Type B pancreatic cell (in vitro differentiated cells): Measurements from ENCODE around the gene TNS4. TPM values are rescaled to one million over a fixed set of nuclear protein-coding genes. Genes with fewer than 3 reads are reported as not detected.

ENCODE experiments used
- DNase-seq: peaks from one replicate; pipeline ENCODE4 v3.0.0; 2021; ENCODE audit warnings: mixed read lengths; ENCODE audit not compliant: unreplicated experiment; ENCODE audit errors: extremely low spot score
- H3K27ac Mint-ChIP-seq: 2 replicates; pipeline ENCODE4 v1.8.0; 2021; ENCODE audit warnings: mild to moderate bottlenecking, mixed read lengths
- H3K27me3 Mint-ChIP-seq: 2 replicates; pipeline ENCODE4 v1.8.0; 2021; ENCODE audit warnings: mixed read lengths
- H3K36me3 Mint-ChIP-seq: 2 replicates; pipeline ENCODE4 v1.8.0; 2021; ENCODE audit warnings: mixed read lengths
- H3K4me1 Mint-ChIP-seq: one replicate; pipeline ENCODE4 v1.8.0; 2021; ENCODE audit warnings: mixed read lengths; ENCODE audit not compliant: unreplicated experiment
- H3K4me3 Mint-ChIP-seq: 2 replicates; pipeline ENCODE4 v1.8.0; 2021; ENCODE audit warnings: mild to moderate bottlenecking, mixed read lengths
- H3K9me3 Mint-ChIP-seq: 2 replicates; pipeline ENCODE4 v1.8.0; 2021; ENCODE audit warnings: mixed read lengths
- total RNA-seq: library from RNA; stranded (reverse); gene quantifications from 2 replicates; pipeline ENCODE4 v1.2.1, GENCODE V29; 2021; ENCODE audit warnings: low replicate concordance
- TF ChIP-seq, protein P1 (sequence below): fragments of 200-600 bp; sonication (generic); conservative IDR thresholded peaks from 2 replicates; pipeline ENCODE4 v1.5.0; 2021; ENCODE audit warnings: antibody characterized with exemption, mild to moderate bottlenecking

TNS4 gene
- total RNA-seq, 1 donor from 2014 or later, result 2.3 TPM

DNA sequence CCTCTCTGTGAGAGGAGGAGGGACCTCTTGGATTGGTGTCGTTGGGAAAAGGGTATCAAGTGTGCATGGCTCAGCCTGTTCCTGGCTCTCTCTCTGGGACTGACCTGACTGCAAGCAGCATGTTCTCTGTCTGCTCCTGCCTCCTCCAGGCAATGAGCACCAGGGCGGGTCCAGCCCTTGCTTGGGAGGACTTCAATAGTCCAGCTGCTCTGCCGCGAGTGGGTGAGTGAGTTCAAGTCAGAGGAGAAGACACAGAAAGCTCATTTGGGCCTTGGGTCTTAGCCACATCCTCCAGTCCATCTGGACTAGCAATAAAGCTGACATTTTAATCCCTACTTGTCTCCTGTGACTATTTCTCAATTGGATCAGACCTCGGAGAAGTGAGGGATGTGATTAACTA is 25.2 kb upstream of the TNS4 start:
- no peak for DNase-seq
- Mint-ChIP-seq H3K4me1 (peaks cover 5% of the 10 kb centered on the region), H3K4me3 (no peak overlapping the region), H3K36me3 (no peaks in the 10 kb centered on the region), H3K9me3 (peaks cover 9% of the 10 kb centered on the region), H3K27me3 (peaks cover 14% of the 10 kb centered on the region), H3K27ac (no peak overlapping the region)
- TF ChIP-seq, protein P1, sequence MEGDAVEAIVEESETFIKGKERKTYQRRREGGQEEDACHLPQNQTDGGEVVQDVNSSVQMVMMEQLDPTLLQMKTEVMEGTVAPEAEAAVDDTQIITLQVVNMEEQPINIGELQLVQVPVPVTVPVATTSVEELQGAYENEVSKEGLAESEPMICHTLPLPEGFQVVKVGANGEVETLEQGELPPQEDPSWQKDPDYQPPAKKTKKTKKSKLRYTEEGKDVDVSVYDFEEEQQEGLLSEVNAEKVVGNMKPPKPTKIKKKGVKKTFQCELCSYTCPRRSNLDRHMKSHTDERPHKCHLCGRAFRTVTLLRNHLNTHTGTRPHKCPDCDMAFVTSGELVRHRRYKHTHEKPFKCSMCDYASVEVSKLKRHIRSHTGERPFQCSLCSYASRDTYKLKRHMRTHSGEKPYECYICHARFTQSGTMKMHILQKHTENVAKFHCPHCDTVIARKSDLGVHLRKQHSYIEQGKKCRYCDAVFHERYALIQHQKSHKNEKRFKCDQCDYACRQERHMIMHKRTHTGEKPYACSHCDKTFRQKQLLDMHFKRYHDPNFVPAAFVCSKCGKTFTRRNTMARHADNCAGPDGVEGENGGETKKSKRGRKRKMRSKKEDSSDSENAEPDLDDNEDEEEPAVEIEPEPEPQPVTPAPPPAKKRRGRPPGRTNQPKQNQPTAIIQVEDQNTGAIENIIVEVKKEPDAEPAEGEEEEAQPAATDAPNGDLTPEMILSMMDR, result no peak

DNA sequence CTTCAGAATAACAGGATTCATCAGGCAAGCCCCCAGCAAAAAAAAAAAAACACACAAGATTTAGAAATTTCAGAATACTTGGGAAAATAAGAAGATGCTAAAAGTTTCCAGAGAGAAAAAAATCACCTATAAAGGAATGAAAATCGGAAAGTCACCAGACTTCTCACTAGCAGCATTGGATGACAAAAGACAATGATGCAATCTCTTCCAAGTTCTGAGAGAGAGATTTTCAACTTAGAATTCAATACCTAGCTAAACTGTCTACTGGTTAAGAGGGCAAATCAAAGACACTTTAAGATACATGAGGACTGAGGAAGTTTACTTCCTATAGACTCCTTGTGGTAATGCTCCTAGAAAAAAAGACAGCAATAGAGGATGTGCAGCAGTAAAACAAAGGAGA is 23.9 kb upstream of the TNS4 start:
- Mint-ChIP-seq H3K27me3 (peaks cover 17% of the 10 kb centered on the region), H3K4me3 (no peak overlapping the region), H3K4me1 (peaks cover 8% of the 10 kb centered on the region), H3K36me3 (no peaks in the 10 kb centered on the region), H3K9me3 (peaks cover 9% of the 10 kb centered on the region), H3K27ac (no peak overlapping the region)
- TF ChIP-seq, protein P1, result no peak
- DNase-seq, result no peak

DNA sequence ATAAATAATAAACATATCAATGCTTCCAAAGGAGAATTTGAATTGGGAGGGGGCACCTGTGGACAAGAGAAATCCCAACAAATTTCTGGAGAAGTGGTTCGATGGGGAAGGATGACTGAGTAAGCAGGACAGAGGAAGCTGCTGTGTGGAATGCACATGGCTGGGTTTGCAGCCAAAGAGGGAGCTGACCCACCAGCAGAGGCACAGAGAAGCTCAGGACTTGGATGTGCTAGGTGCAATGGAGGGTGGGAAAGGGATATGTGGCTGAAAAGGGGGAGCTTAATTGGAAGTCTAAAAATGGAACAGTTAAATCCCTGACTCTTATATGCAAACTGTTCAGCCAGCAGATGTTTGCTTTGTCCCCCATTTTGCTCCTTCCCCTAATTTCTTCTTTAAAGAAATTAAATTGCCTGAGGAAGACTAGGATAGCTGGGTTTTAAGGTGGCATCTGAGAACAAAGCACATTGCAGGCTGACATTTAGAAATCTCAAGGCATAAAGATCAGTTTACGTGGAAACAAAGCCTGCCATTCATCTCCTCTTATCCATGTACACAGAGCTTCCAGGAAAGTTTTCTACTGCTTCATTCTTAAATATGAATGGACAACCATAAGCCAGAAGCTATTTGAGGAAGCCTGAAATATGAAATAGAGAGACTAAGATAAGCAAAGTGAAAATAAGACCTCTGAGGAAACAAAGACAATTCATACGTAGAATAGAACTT is 23.0 kb upstream of the TNS4 start:
- peaks cover 8% of the 10 kb centered on the region for H3K4me1 Mint-ChIP-seq
- DNase-seq, result no peak
- no peak overlapping the region for H3K27ac Mint-ChIP-seq
- peaks cover 17% of the 10 kb centered on the region for H3K27me3 Mint-ChIP-seq
- TF ChIP-seq, protein P1, result no peak
- peaks cover 9% of the 10 kb centered on the region for H3K9me3 Mint-ChIP-seq
- no peak overlapping the region for H3K4me3 Mint-ChIP-seq
- H3K36me3 Mint-ChIP-seq, result no peaks in the 10 kb centered on the region

DNA sequence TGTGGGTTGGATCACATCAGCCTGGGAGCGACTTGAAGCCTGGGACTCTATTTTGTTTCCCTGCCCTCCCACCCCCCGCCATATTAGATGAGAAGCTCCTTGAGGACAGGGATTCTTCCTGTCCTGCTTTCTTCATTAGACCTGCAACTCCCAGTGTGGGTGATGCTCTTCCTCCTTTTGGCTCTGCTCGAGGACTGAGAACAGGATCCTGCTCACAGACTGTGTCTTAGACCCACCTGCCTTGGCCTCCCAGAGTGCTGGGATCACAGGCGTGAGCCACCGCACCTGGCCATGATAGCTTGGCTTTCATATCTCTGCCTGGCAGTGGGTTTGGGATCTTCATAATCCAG is 21.5 kb upstream of the TNS4 start:
- no peak for DNase-seq
- Mint-ChIP-seq H3K9me3 (peaks cover 9% of the 10 kb centered on the region), H3K4me1 (peaks cover 8% of the 10 kb centered on the region), H3K27ac (no peak overlapping the region), H3K4me3 (no peak overlapping the region), H3K27me3 (peaks cover 14% of the 10 kb centered on the region), H3K36me3 (no peaks in the 10 kb centered on the region)
- TF ChIP-seq, protein P1, result no peak

DNA sequence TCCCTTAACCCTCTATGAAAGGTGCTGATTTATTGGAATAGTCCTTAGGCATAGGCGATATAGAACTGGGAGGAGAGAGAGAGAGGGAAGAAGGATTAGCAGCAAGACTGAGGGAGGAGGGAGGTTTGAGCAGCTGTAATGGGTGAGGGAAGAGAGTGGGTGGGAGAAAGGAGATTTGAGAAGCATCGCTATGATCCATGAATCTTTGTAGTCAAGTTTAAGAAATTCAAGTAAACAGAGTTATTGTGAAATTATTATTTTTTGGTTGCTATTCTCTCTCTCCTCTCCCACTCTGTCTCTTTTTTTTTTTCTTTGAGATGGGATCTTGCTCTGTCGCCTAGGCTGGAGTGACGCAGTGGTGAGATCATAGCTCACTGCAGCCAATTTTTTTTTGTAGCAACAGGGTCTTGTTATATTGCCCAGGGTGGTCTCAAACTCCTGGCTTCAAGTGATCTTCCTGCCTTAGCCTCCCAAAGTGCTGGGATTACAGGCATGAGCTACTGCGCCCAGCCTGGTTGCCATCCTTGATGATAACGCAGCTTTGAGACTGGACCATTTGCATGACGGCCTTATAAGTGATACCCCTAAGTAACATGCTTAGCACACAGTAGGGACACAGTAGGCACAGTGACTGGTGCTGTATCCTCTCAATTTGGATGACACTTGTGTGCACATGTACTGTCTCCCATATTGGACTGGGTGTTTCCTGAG is 21.0 kb upstream of the TNS4 start:
- no peaks in the 10 kb centered on the region for H3K36me3 Mint-ChIP-seq

More for the DNA sequence above, 21.0 kb upstream of the TNS4 start:
- TF ChIP-seq, protein P1, result no peak
- Mint-ChIP-seq H3K4me3 (no peak overlapping the region), H3K27ac (peak overlapping the region; percentile 88), H3K4me1 (peaks cover 8% of the 10 kb centered on the region), H3K27me3 (peaks cover 14% of the 10 kb centered on the region), H3K9me3 (peaks cover 9% of the 10 kb centered on the region)
- DNase-seq, result no peak
